Measurements from ENCODE around the gene SYTL2.

DNA sequence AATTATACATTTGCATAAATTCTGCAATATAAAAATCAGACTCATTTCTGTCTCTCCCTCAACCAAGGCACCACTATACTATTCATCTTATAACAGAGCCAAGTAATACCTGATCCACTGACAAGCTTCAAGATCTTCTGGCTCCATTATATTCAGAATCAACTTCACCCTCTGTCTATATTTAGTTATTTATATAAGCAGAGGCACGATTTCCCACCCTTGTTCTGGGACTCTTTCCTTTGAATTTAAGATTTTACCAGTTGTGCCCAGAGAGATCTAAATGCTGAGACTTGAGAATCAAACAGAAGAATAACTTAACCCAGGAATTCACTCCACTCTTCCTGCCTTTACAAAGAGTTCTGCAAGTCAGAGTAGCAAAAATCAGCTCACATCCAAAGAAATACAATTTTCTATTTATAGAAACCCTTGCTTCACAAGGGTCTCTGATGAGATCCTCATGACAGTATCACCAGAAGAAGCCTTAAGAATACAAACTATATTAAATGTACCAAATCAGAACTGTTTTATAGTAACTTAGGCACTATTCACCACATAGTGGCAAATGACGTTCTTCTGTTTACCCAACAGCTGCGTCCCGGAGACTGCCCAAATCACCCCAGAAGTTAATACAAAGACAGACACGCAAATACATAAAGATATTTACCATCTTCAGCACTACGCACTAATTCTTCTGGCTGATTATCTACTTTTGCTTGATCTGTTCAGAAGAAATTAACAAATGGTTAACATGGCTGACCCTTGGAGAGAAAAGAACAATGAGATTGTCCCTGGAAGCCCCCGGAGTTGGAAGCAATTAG lies 92.6 kb downstream of the SYTL2 start:
- TF ChIP-seq EZH2phosphoT487 (IDR thresholded peaks at IDR 0.05; ENCODE audit: borderline replicate concordance, low read length) (no peak), EZH2 (IDR thresholded peaks at IDR 0.05; ENCODE audit: low read length, unreplicated experiment) (no peak)
- TF ChIP-seq, protein P1, sequence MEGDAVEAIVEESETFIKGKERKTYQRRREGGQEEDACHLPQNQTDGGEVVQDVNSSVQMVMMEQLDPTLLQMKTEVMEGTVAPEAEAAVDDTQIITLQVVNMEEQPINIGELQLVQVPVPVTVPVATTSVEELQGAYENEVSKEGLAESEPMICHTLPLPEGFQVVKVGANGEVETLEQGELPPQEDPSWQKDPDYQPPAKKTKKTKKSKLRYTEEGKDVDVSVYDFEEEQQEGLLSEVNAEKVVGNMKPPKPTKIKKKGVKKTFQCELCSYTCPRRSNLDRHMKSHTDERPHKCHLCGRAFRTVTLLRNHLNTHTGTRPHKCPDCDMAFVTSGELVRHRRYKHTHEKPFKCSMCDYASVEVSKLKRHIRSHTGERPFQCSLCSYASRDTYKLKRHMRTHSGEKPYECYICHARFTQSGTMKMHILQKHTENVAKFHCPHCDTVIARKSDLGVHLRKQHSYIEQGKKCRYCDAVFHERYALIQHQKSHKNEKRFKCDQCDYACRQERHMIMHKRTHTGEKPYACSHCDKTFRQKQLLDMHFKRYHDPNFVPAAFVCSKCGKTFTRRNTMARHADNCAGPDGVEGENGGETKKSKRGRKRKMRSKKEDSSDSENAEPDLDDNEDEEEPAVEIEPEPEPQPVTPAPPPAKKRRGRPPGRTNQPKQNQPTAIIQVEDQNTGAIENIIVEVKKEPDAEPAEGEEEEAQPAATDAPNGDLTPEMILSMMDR (conservative IDR thresholded peaks at IDR 0.05; ENCODE audit: low read depth, low read length) = no peak

Data from PC-3 (cell line).